Naive thymus-derived CD4-positive, alpha-beta T cell (primary cell): ENCODE measurements around the gene KRT84. TPM values are rescaled to one million over a fixed set of nuclear protein-coding genes. Genes with fewer than 3 reads are reported as not detected.

ENCODE experiments used
- ATAC-seq: fragments of 150-1000 bp; cut with Tn5 transposase; 2 replicates; pipeline ENCODE4 v1.10.0; 2021; ENCODE audit warnings: mild to moderate bottlenecking, moderate library complexity
- CTCF ChIA-PET: fragments of 350-600 bp; sonication (Branson Sonifier 250); formaldehyde crosslinking; loops from one replicate; lab custom pipeline; 2021; ENCODE audit warnings: antibody characterized with exemption; lab: Charles Lee
- POLR2A ChIA-PET: fragments of 350-600 bp; sonication (Branson Sonifier 250); formaldehyde crosslinking; loops from one replicate; lab custom pipeline; 2021; ENCODE audit warnings: antibody characterized with exemption, inconsistent platforms; lab: Charles Lee
- DNase-seq, 9 donors: peaks; one replicate each; pipeline versions ENCODE4 v3.0.0 to v3.0.0-alpha.2; 2020 to 2022; ENCODE audit warnings: mixed read lengths in 1 of 9
- H3K27ac ChIP-seq: one replicate; pipeline ENCODE4 v1.7.0; 2013; ENCODE audit warnings: mild to moderate bottlenecking, low read depth, low read length, moderate library complexity
- H3K27me3 ChIP-seq, 2 donors: one replicate each; pipeline ENCODE4 v1.7.0; 2013; ENCODE audit warnings: low read length in 2 of 2, mild to moderate bottlenecking in 2 of 2, moderate library complexity in 2 of 2; ENCODE audit not compliant: control insufficient read depth in 2 of 2, insufficient read depth in 2 of 2
- H3K36me3 ChIP-seq, 3 experiments: 1 replicate in 2 of 3; 2 replicates in 1 of 3; pipeline ENCODE4 v1.7.0; 2013; ENCODE audit warnings: low read length in 3 of 3, mild to moderate bottlenecking in 3 of 3, moderate library complexity in 1 of 3; ENCODE audit not compliant: insufficient read depth in 3 of 3, control insufficient read depth in 2 of 3
- H3K4me1 ChIP-seq, 2 donors: one replicate each; pipeline ENCODE4 v1.7.0; 2013; ENCODE audit warnings: low read length in 2 of 2, mild to moderate bottlenecking in 2 of 2, moderate library complexity in 1 of 2; ENCODE audit not compliant: control insufficient read depth in 2 of 2, insufficient read depth in 2 of 2
- H3K4me3 ChIP-seq: 2 replicates; pipeline ENCODE4 v1.7.0; 2013; ENCODE audit warnings: mild to moderate bottlenecking, low read length
- H3K9me3 ChIP-seq, 3 experiments: 1 replicate in 2 of 3; 2 replicates in 1 of 3; pipeline ENCODE4 v1.7.0; 2013; ENCODE audit warnings: low read length in 3 of 3; ENCODE audit not compliant: control insufficient read depth in 2 of 3
- H3K27ac Mint-ChIP-seq, 9 donors: one replicate each; pipeline ENCODE4 v1.8.0; 2020 to 2022; ENCODE audit warnings: mixed read lengths in 9 of 9, mild to moderate bottlenecking in 8 of 9, moderate library complexity in 5 of 9, inconsistent platforms in 2 of 9
- H3K27me3 Mint-ChIP-seq, 5 donors: one replicate each; pipeline ENCODE4 v1.8.0; 2021 to 2022; ENCODE audit warnings: mixed read lengths in 5 of 5, mild to moderate bottlenecking in 1 of 5
- H3K36me3 Mint-ChIP-seq, 5 donors: one replicate each; pipeline ENCODE4 v1.8.0; 2020 to 2022; ENCODE audit warnings: mixed read lengths in 5 of 5, mild to moderate bottlenecking in 3 of 5, inconsistent platforms in 1 of 5
- H3K4me1 Mint-ChIP-seq, 7 donors: one replicate each; pipeline ENCODE4 v1.8.0; 2020 to 2022; ENCODE audit warnings: mixed read lengths in 7 of 7, mild to moderate bottlenecking in 3 of 7, inconsistent platforms in 1 of 7
- H3K4me3 Mint-ChIP-seq, 10 donors: one replicate each; pipeline ENCODE4 v1.8.0; 2020 to 2022; ENCODE audit warnings: mild to moderate bottlenecking in 10 of 10, mixed read lengths in 10 of 10, moderate library complexity in 6 of 10, inconsistent platforms in 2 of 10
- H3K9me3 Mint-ChIP-seq, 11 donors: one replicate each; pipeline ENCODE4 v1.8.0; 2020 to 2022; ENCODE audit warnings: mixed read lengths in 11 of 11, mild to moderate bottlenecking in 4 of 11, inconsistent platforms in 1 of 11, moderate library complexity in 1 of 11
- intact Hi-C, 2 donors: fragments of 100-400 bp; cut with micrococcal nuclease; formaldehyde crosslinking; loops; one replicate each; pipeline ENCODE4 v1.15.1; 2023
- polyA plus RNA-seq, 2 donors: library from polyadenylated mRNA; unstranded; fragments of 300-500 nt; fragmentation: Illumina TruSeq; gene quantifications; one replicate each; pipeline ENCODE4 v1.2.3, GENCODE V29; 2021
- total RNA-seq, 6 experiments: library from RNA in 5 of 6; stranded (reverse) in 5 of 6; gene quantifications; 1 replicate in 5 of 6; 2 replicates in 1 of 6; pipeline ENCODE4 v1.2.3 and lab custom pipeline; 2021 to 2026

KRT84 gene
- total and polyA plus RNA-seq, 7 experiments from 2014 or later: not detected

DNA sequence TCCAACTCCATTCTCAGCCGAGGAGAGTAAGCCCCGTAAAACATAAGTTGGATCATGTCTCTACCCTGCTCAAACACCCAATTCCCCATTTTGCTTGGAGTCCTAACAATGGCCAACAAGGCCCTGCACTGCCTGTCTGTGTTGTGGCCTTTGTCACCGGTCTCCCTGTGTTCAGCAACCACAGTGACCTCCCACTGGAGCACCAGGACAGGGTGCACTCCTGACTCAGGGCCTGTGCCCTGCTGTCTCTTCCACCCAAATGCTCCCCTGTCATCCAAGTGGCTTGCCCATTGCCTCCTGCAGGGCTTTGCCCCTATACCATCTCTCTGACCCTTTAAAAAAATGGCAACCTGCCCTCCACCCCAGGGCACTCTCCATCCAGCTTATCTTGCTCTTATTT lies 13.7 kb downstream of the KRT84 start:
- H3K4me1 ChIP-seq: no peaks in the 10 kb centered on the region
- H3K9me3 Mint-ChIP-seq: peaks cover 0 to 13% (median 0%) of the 10 kb centered on the region in 11 donors
- H3K4me3 Mint-ChIP-seq: no peak overlapping the region
- intact Hi-C loops: loop anchor here (1.0 to 10.0 kb wide), 5 partner anchors 133 to 508 kb away; no protein-coding TSS in a partner anchor
- H3K27me3 Mint-ChIP-seq: peaks cover 0 to 31% (median 10%) of the 10 kb centered on the region in 5 donors
- no peak overlapping the region for H3K4me3 ChIP-seq
- no peaks in the 10 kb centered on the region for H3K36me3 ChIP-seq
- no peak for DNase-seq
- POLR2A ChIA-PET: no interaction called here
- no peak overlapping the region for H3K27ac ChIP-seq
- CTCF ChIA-PET: interaction anchor here (1.0 to 4.9 kb wide), 5 partner anchors 44 to 510 kb away, joined by 4 to 78 read pairs (median 5); no protein-coding TSS in a partner anchor
- ATAC-seq: no peak
- no peaks in the 10 kb centered on the region for H3K9me3 ChIP-seq
- peak overlapping the region in 1 of 9 donors; percentile 21 for H3K27ac Mint-ChIP-seq
- H3K27me3 ChIP-seq: no peaks in the 10 kb centered on the region
- H3K4me1 Mint-ChIP-seq: no peaks in the 10 kb centered on the region
- no peaks in the 10 kb centered on the region for H3K36me3 Mint-ChIP-seq

- H3K36me3 ChIP-seq: no peaks in the 10 kb centered on the region
- Mint-ChIP-seq H3K4me1 (no peaks in the 10 kb centered on the region), H3K27ac (no peak overlapping the region), H3K9me3 (peaks cover 0 to 13% (median 0%) of the 10 kb centered on the region in 11 donors), H3K36me3 (no peaks in the 10 kb centered on the region), H3K27me3 (peaks cover 0 to 31% (median 10%) of the 10 kb centered on the region in 5 donors), H3K4me3 (no peak overlapping the region)
- intact Hi-C loops: loop anchor here in 1 of 2 donors (10.0 kb wide), 1 partner anchor 134 kb away; no protein-coding TSS in a partner anchor
- H3K4me3 ChIP-seq: no peak overlapping the region
- H3K4me1 ChIP-seq: no peaks in the 10 kb centered on the region
- no peak for DNase-seq
- ChIA-PET POLR2A (no interaction called here), CTCF (interaction anchor here (4.9 kb wide), 1 partner anchor 511 kb away, joined by 78 read pairs; no protein-coding TSS in a partner anchor)
- H3K27me3 ChIP-seq: no peaks in the 10 kb centered on the region
- no peaks in the 10 kb centered on the region for H3K9me3 ChIP-seq
- H3K27ac ChIP-seq: no peak overlapping the region
- no peak for ATAC-seq
These were observed 14.4 kb downstream of the KRT84 start for GRCh38 chr12:52370926-52371608.

DNA sequence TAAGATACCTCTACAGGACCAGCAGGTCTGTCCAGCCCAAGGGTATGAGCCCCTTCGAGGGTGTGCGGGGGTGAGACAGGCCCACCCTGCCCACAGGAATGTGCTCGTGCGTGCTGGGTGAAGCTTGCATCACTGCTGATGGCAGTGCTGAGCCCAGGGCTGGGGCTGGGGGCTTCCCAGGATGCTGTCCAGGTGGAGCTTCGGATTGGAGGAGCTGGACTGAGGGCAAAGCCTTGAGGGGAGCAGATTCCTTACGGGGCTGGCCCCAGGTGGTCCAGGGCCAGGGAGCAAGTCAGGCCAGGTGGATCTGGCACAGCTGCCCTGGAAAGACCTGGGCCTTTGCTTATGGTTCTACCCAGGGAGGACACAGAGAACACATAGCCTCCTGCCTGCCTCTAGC lies 15.6 kb downstream of the KRT84 start:
- no peaks in the 10 kb centered on the region for H3K4me1 Mint-ChIP-seq
- H3K27me3 Mint-ChIP-seq: peaks cover 0 to 26% (median 10%) of the 10 kb centered on the region in 5 donors
- Histone ChIP-seq H3K27me3 (no peaks in the 10 kb centered on the region), H3K9me3 (no peaks in the 10 kb centered on the region), H3K36me3 (no peaks in the 10 kb centered on the region), H3K4me1 (no peaks in the 10 kb centered on the region), H3K4me3 (no peak overlapping the region), H3K27ac (no peak overlapping the region)
- no peak for ATAC-seq
- H3K27ac Mint-ChIP-seq: no peak overlapping the region
- H3K9me3 Mint-ChIP-seq: peaks cover 0 to 13% (median 0%) of the 10 kb centered on the region in 11 donors
- H3K36me3 Mint-ChIP-seq: no peaks in the 10 kb centered on the region
- CTCF ChIA-PET: interaction anchor here (0.6 to 4.9 kb wide), 4 partner anchors 21 to 512 kb away, joined by 3 to 78 read pairs (median 3); no protein-coding TSS in a partner anchor
- POLR2A ChIA-PET: no interaction called here
- no peak overlapping the region for H3K4me3 Mint-ChIP-seq
- no peak for DNase-seq
- intact Hi-C loops: loop anchor here in 1 of 2 donors (10.0 kb wide), 1 partner anchor 135 kb away; no protein-coding TSS in a partner anchor

DNA sequence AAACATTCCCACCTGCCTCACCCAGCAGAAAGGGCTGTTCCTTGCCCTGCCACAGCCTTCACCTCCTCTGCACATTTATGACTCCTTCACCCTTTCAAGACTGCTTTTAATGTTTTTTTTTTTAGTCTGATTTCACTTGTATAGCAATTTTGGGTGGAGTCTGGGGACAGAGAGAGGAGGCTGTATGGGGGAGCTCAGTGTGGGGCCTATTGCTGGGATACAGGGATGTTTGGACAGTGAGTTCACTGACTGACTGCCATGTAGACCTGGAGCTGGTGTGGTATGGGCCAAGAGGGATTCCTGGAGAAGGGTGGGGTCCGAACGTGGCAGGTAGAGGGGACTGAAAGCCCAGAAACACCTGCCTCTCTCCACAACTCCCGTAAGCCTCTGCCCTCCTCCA lies 16.2 kb downstream of the KRT84 start:
- Mint-ChIP-seq H3K36me3 (no peaks in the 10 kb centered on the region), H3K27ac (no peak overlapping the region), H3K27me3 (peaks cover 4 to 24% (median 10%) of the 10 kb centered on the region in 5 donors), H3K4me3 (no peak overlapping the region), H3K4me1 (no peaks in the 10 kb centered on the region), H3K9me3 (peaks cover 0 to 11% (median 0%) of the 10 kb centered on the region in 11 donors)
- Histone ChIP-seq H3K27me3 (no peaks in the 10 kb centered on the region), H3K4me1 (no peaks in the 10 kb centered on the region), H3K4me3 (no peak overlapping the region), H3K36me3 (no peaks in the 10 kb centered on the region), H3K27ac (no peak overlapping the region), H3K9me3 (no peaks in the 10 kb centered on the region)
- ATAC-seq (no peak), DNase-seq (no peak)
- POLR2A ChIA-PET: no interaction called here
- CTCF ChIA-PET: interaction anchor here (0.6 to 1.3 kb wide), 3 partner anchors 21 to 509 kb away, joined by 3 read pairs; no protein-coding TSS in a partner anchor
- intact Hi-C loops: no loop called here

- Histone ChIP-seq H3K27me3 (no peaks in the 10 kb centered on the region), H3K27ac (no peak overlapping the region), H3K4me1 (no peaks in the 10 kb centered on the region), H3K36me3 (no peaks in the 10 kb centered on the region), H3K9me3 (no peaks in the 10 kb centered on the region), H3K4me3 (no peak overlapping the region)
- intact Hi-C loops: no loop called here
- ATAC-seq (no peak), DNase-seq (no peak)
- Mint-ChIP-seq H3K4me3 (no peak overlapping the region), H3K36me3 (no peaks in the 10 kb centered on the region), H3K4me1 (no peaks in the 10 kb centered on the region), H3K9me3 (peaks cover 0 to 4% (median 0%) of the 10 kb centered on the region in 11 donors), H3K27me3 (peaks cover 5 to 24% (median 10%) of the 10 kb centered on the region in 5 donors), H3K27ac (no peak overlapping the region)
- ChIA-PET CTCF (no interaction called here), POLR2A (no interaction called here)
These were observed 16.9 kb downstream of the KRT84 start for GRCh38 chr12:52368508-52368907.

DNA sequence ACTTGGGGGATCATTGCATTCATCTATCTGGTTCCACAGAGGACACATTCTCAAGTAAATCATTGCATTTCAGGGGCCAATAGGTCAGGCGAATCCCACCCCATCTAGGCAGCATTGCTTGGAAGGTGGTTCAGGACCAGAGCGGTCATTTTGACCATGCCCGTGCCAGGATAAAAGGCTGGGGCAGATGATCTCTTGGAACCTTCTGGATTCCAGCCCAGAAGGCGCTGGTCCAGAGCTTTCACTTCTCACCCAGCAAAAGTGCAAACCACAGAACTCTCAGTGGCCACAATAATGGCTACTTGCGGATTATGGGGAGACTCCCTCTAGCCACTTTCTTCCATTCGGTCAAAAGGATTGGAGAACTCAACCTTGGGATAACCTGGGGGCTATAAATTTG lies 17.6 kb downstream of the KRT84 start:
- Mint-ChIP-seq H3K27ac (no peak overlapping the region), H3K4me1 (no peaks in the 10 kb centered on the region), H3K9me3 (no peaks in the 10 kb centered on the region), H3K27me3 (peaks cover 5 to 24% (median 10%) of the 10 kb centered on the region in 5 donors), H3K4me3 (no peak overlapping the region), H3K36me3 (no peaks in the 10 kb centered on the region)
- H3K4me3 ChIP-seq: no peak overlapping the region
- ChIA-PET POLR2A (no interaction called here), CTCF (interaction anchor here (0.6 kb wide), 1 partner anchor 624 kb away, joined by 3 read pairs; no protein-coding TSS in a partner anchor)
- H3K9me3 ChIP-seq: no peaks in the 10 kb centered on the region
- H3K4me1 ChIP-seq: no peaks in the 10 kb centered on the region
- intact Hi-C loops: no loop called here
- H3K27ac ChIP-seq: no peak overlapping the region
- H3K36me3 ChIP-seq: no peaks in the 10 kb centered on the region
- H3K27me3 ChIP-seq: no peaks in the 10 kb centered on the region
- ATAC-seq: no peak
- DNase-seq: no peak
